Astrocyte of the cerebellum (primary cell): ENCODE results near the gene DTNBP1.
A peak's percentile ranks its signal among the peaks of the same experiment; 100 is the strongest.

Source experiments
- DNase-seq: peaks from one replicate; pipeline ENCODE4 v3.0.0-alpha.2; 2011; ENCODE audit warnings: low read depth
- H3K4me3 ChIP-seq: 2 replicates; pipeline ENCODE4 v1.5.1; 2011; ENCODE audit warnings: mild to moderate bottlenecking, low read depth, low read length, moderate library complexity
- in situ Hi-C: cut with HindIII; loops from 2 replicates; pipeline ENCODE4 v1.10.0; 2017; ENCODE audit warnings: low sequenced_read_pairs
- TF ChIP-seq, protein P1 (sequence below): IDR thresholded peaks from 2 replicates; pipeline ENCODE4 v1.5.1; 2012; ENCODE audit warnings: low read length, low read depth, moderate library complexity, mild to moderate bottlenecking; ENCODE audit errors: missing control alignments

Gene DTNBP1

DNA sequence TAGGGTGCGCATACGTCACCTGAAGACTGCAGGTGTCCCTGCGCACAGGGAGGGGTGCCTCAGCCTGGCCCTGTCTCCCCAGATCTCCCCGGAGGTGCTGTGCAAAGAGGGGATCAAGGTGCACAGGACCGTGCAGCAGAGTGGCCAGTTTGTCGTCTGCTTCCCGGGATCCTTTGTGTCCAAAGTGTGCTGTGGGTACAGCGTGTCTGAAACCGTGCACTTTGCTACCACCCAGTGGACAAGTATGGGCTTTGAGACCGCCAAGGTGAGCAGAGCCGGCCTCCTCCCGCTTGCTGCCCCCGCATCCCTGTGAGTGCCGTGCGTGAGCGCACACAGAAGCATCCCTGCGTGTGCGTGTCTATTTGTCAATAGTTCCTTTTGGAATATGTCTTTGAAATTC, 150.7 kb downstream of the DTNBP1 start:
- DNase-seq = no peak
- in situ Hi-C loops = no loop called here
- H3K4me3 ChIP-seq = no peak overlapping the region
- TF ChIP-seq, protein P1, sequence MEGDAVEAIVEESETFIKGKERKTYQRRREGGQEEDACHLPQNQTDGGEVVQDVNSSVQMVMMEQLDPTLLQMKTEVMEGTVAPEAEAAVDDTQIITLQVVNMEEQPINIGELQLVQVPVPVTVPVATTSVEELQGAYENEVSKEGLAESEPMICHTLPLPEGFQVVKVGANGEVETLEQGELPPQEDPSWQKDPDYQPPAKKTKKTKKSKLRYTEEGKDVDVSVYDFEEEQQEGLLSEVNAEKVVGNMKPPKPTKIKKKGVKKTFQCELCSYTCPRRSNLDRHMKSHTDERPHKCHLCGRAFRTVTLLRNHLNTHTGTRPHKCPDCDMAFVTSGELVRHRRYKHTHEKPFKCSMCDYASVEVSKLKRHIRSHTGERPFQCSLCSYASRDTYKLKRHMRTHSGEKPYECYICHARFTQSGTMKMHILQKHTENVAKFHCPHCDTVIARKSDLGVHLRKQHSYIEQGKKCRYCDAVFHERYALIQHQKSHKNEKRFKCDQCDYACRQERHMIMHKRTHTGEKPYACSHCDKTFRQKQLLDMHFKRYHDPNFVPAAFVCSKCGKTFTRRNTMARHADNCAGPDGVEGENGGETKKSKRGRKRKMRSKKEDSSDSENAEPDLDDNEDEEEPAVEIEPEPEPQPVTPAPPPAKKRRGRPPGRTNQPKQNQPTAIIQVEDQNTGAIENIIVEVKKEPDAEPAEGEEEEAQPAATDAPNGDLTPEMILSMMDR = peak; percentile 8

DNA sequence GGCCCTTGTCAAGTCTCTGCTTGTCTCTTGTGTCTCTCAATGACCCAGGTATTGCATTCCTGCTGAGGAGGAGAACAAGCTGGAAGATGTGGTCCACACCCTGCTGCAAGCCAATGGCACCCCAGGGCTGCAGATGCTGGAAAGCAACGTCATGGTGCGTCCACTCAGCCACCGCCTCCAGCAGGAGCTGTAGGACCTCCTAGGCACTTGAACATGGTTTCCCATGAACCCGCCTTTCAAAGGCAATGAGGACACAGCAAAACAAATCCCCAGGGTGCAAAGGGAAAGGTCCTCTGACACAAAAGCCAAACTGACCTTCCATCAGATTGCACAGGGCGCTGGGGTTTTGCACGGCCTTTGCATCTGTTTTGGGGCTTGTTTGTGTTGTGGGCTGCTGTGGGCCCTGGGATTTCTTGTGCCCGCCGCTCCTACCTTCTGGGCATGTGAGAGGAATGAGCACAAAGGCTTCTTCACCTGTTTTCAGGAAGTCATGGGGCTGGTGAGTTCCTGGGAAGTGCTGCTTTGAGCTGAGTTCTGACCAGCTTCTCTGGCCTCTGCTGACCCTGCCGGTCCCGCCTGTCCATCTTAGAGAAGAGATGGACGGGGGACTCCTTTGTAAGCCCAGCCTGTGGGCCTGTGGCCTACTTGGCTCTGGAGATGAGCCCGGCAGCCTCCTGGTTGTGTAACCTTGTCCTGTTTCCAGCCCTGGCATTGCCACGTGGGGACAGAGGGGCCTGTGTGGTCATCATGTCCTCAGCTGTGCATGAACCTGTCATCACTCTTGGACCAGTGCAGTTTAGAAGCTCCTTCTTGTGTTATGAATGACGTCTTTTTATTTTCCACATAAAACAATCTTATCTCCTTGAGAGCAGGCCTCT, 151.3 kb downstream of the DTNBP1 start:
- TF ChIP-seq, protein P1 = no peak
- no peak for DNase-seq
- H3K4me3 ChIP-seq = no peak overlapping the region
- in situ Hi-C loops = no loop called here

DNA sequence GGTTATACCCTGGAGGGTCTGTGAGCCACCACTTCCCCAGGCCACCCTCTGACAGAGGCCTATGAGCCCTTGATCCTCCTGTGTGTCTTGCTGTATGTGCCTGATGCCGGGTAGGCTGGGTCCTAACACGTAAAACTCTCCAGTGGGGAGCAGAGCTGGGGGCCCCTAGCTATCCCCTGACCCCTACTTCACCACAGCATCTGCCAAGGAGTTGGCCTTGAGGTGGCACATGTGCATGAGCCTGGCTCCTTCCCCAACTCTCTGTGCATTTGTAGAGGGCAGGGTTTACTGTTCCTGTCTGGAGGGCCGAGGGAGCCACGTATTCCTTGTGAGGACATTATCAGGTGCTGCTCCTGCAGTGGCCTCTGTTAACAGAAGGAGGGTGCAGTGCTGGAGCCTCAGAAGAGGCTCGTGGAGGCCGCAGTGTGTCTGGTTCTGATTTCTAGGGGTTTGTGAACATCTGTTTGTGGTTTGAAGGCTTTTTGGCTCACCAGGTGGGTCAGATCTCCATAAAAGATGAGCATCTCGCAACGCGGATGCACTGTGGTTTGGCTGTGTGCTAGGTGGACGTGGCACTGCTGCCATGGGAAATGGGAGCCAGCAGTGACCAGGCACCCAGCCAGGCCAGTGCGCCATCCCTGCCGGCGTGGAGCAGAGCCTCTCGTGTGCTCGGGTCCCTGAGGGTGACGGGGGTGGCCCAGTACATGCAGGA, 152.1 kb downstream of the DTNBP1 start:
- in situ Hi-C loops = no loop called here
- no peak for DNase-seq
- TF ChIP-seq, protein P1 = no peak
- H3K4me3 ChIP-seq = no peak overlapping the region

DNA sequence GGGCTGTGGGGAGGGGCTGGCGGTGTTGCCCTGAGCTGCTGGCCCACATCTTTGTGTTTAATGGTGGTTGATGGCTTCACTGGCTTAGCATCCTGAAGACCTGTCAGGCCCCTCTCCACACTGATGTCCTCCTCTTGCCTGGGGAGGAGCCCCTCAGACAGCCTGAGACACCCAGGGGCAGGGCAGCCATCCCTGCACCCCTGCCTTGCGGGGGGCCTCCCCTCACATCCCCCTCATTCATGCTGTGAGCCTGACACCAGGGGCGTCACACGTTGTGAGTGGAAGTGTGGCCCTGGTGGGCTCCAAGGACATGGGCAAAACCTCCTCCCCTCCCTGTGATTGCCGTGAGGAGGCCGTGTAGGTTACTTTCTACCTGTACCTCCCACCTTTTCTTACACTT, 152.7 kb downstream of the DTNBP1 start:
- no peak for DNase-seq
- H3K4me3 ChIP-seq = no peak overlapping the region
- in situ Hi-C loops = no loop called here
- TF ChIP-seq, protein P1 = no peak

DNA sequence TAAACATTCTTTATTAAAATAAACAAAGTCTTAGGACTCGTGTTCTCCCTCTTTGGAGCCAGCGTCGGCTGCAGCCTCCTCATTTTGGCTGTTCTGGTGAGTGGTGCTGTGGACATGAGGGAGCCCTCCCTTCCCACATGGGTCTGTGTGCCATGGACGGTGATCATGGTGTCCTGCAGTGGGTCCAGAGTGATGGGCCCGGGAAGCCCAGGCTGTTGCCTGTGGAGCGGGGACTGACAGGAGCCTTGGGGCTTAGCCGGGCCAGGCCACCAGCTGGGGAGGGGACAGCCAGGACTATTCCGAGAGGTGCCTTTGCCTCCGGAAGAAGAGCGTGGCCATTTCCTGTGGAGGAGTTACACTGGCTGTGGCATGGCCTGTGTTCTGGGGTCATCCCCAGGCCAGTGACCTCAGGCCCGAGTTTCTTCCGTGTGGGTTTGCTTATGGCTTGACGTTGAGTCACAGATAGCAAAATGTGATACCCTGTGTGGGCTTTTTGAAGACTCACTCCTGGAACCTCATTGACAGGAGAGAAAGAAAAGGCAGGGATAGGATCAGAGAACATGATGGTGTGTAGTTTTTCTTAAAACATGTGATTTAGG, 153.4 kb downstream of the DTNBP1 start:
- in situ Hi-C loops = no loop called here
- DNase-seq = no peak
- H3K4me3 ChIP-seq = no peak overlapping the region
- TF ChIP-seq, protein P1 = no peak

DNA sequence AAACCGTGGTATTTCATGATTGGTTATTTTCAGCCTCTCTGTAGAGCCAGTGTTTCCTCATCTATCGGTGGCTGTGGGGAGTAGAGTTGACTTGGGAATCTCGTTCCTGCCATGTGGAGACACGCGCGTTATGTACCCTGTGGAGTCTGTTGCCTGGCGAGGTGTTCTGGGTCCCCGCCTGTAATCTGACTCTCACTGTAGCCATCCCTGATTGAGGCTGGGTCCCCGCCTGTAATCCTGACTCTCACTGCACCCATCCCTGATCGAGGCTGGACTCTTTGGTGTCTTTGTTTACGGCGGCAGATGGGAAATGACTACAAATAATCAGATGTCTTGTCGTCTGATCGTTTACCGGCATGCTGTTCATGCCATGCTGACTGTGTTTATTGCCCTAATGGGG, 153.9 kb downstream of the DTNBP1 start:
- DNase-seq = no peak

More for the DNA sequence above, 153.9 kb downstream of the DTNBP1 start:
- TF ChIP-seq, protein P1 = no peak
- in situ Hi-C loops = no loop called here
- H3K4me3 ChIP-seq = no peak overlapping the region
